22Rv1 (cell line): ENCODE results near the gene KCNK13.

Experiments
- CTCF ChIP-seq: fragments of 450-650 bp; IDR thresholded peaks from 2 replicates; pipeline ENCODE4 v1.5.1; 2017; ENCODE audit warnings: mild to moderate bottlenecking
- ZFX ChIP-seq: fragments of 450-650 bp; IDR thresholded peaks from 2 replicates; pipeline ENCODE4 v1.6.1; 2017; ENCODE audit warnings: antibody characterized with exemption, borderline replicate concordance

GRCh38 chr14:90023176-90023896, 38.5 kb upstream of the KCNK13 start:
- TF ChIP-seq CTCF: no peak
- no peak for TF ChIP-seq ZFX
